HEK293T (cell line): ENCODE measurements around the gene TNFRSF11A.

Source experiments
- CTBP1 ChIP-seq: fragments of 450-650 bp; IDR thresholded peaks from 2 replicates; pipeline ENCODE4 v1.6.1; 2016; ENCODE audit warnings: borderline replicate concordance
- LEF1 ChIP-seq: fragments of 450-650 bp; IDR thresholded peaks from 2 replicates; pipeline ENCODE4 v1.6.1; 2017; ENCODE audit warnings: mild to moderate bottlenecking, borderline replicate concordance
- NFRKB ChIP-seq: fragments of 450-650 bp; IDR thresholded peaks from 2 replicates; pipeline ENCODE4 v1.6.1; 2016; ENCODE audit warnings: mild to moderate bottlenecking, moderate library complexity
- TARDBP ChIP-seq: fragments of 450-650 bp; IDR thresholded peaks from 2 replicates; pipeline ENCODE4 v1.6.1; 2016
- ZNF384 ChIP-seq: fragments of 450-650 bp; IDR thresholded peaks from 2 replicates; pipeline ENCODE4 v1.6.1; 2016

DNA sequence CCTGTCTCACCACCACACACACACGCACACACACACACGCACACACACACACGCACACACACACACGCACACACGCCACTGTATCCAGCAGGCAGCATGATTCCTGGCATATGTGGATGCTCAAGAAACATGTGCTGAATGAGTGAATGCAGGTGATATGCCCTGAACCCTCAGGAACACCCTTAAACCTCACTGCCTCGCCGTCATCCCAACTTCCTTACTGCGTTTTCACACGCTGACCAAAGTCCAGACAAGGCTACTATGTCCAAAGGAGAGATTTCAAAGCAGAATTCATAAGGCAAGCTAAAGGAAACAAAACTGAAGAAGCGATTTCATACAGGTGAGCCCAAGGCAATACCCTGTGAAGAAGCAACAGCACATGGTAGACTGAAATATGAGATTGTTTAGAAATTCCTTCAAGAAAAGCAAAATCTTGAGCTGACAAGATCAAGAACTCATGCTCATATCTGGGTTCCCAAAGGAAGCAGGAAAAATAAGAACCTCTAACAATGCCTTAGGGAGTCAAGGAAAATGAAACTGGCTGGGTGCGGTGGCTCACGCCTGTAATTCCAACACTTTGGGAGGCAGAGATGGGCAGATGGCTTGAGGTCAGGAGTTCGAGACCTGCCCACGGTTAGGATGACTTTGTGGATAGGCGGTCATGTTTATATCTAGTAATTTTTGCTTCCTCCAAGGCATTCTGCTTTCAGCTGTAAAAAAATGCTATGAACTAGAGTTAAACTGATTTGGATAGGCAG is 69.1 kb downstream of the TNFRSF11A start:
- TF ChIP-seq TARDBP (no peak), NFRKB (no peak), ZNF384 (no peak), LEF1 (no peak), CTBP1 (no peak)
